ENCODE data around the gene TNPO2.
A peak's percentile ranks its signal among the peaks of the same experiment; 100 is the strongest.

TNPO2 gene

GRCh38 chr19:12675399-12675798 lies 48.3 kb downstream of the TNPO2 start:
- no peak for DNase-seq

GRCh38 chr19:12672744-12673143 lies 51.0 kb downstream of the TNPO2 start:
- no peak for DNase-seq

DNA sequence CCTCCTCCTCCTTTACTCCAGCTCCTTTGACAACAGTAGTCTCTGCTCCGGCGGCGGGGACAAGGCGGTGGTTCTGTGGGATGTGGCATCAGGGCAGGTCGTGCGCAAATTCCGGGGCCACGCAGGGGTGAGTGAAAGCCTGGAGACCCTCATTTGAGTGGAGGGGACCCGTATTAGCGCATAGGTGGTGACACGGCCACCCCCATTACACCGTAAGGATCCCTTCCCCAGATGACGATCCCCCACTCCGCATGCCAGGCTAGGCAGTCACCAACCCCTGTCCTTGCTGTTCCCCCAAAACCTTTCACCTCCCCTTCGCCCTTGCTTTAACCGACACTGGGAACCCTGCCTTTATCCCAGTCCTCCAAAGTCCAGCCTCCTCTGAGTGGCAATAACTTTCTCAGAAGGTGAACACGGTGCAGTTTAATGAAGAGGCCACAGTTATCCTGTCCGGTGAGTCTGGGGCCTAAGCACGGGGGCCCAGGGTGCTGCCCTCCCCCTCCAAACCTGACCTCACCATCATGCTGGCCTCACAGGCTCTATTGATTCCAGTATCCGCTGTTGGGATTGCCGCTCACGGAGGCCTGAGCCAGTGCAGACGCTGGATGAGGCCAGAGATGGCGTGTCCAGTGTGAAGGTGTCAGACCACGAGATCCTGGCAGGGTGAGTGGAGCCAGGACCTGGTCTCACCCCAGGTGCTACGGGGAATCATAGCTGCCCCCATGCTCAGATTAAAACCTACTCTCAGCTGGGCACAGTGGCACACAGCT lies 53.4 kb downstream of the TNPO2 start:
- no peak for DNase-seq

- peak; percentile 66 for DNase-seq
Observed at GRCh38 chr19:12669270-12670158, 54.2 kb downstream of the TNPO2 start.

- peak; percentile 74 for DNase-seq
Observed at GRCh38 chr19:12668932-12669269, 54.8 kb downstream of the TNPO2 start.

DNA sequence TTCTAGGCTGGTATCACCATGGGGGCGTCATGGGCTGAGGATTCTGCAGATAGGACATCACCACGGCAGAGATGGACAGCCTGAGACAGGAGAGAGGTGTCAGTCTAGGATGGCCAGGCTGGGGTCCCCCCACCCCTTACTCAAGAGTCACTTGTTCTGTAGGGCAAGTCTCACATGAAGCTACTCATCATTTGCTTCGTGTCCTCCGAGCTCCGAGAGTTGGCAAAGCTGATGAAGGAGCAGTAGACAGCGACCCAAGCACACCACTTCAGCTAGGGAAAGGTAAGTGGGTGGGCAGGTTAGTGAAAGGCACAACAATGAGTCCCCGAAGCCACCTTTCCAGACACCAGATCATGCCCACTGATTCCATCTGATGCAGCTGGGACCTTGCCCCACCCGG lies 55.4 kb downstream of the TNPO2 start:
- DNase-seq, result no peak

GRCh38 chr19:12667731-12668302 lies 55.9 kb downstream of the TNPO2 start:
- DNase-seq, result no peak

- DNase-seq, result peak; percentile 74
Observed at GRCh38 chr19:12666265-12667048, 57.3 kb downstream of the TNPO2 start, which contains the start of the genes MAN2B1 and WDR83. Gene MAN2B1 (minus strand): TSS chr19:12666742. CDS start chr19:12666701, 41 bp downstream. Gene WDR83 (plus strand): TSS chr19:12666807. CDS start chr19:12669791, 2,984 bp downstream.

DNA sequence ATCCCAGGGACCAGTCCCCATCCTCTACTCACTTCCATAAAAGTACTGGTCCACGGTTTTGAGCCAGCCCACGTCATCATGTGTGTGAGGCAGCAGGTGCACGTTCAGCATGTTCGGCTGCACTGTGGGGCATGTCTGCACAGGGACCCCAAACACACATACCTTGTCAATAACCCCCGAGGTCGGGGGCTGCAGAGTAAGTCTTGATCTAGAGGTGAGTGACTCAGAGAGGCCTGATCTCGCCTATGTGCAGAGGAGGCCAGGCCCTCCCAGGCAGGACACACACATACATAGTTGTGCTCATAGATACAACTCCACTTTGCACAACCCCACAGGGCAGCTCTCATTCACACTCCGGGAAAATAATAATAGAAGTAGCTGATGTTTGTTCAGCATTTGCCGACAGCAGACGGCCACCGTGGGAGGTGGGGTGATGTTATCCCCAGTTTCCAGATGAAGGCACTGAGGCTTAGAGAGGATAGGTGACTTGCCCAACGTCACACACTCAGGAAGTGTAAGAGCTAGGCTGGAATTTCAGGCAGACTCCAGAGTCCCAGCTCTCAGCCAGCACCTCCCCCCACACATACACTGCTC lies 58.0 kb downstream of the TNPO2 start:
- DNase-seq, result peak; percentile 27

DNA sequence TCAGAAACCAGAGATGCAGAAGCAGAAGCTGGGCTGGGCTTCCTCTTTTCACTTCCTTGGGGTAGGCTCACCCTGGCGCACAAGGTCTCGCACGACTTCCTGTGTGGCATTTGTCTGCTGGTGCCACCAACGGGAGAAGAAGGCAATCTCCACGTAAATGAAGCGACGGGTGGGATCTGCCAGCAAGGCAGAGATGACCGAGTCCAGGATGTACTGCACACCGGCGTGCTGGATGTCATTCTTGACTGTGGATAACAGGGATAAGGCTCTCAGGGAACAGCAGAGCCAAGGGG lies 58.5 kb downstream of the TNPO2 start:
- DNase-seq, result peak; percentile 73

- DNase-seq, result no peak
Observed at GRCh38 chr19:12664406-12665280, 59.1 kb downstream of the TNPO2 start.

DNA sequence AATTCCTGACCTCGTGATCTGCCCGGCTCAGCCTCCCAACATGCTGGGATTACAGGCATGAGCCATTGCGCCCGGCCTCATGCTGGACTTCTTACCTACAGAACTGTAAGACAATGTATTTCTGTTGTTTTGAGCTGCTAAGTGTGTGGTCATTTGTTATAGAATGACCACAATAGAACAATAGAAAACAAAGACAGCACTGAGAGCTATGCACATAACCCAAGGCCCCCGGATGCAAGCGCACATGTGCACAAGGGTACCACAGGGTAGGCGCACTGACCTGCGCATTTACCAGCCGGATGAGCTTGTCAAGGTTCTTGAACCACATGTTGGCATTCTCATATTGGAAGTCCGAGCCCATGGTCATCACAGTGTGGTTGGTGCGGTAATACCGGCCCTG lies 62.8 kb downstream of the TNPO2 start:
- DNase-seq, result no peak

DNA sequence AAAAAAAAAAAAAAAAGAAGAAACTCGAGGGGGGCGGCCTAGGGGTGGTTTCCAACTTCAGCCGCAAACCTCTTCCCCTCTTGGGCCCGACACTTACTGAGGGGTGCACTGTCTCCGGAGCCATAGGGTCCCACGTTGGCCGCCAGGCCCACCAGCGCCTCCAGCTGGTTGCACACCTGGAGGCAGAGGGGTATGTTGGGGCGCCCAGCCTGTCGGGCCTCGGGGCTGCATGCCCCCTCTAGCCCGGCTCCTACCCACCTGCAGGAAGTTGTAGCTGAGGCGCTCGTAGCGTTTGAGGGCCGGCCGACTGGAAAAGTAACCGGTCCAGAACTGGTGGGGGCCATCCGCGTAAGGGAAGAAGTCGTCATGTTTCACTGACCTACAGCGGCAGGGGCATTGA lies 65.8 kb downstream of the TNPO2 start:
- no peak for DNase-seq

- peak; percentile 49 for DNase-seq
Observed at GRCh38 chr19:12656899-12657571, 66.7 kb downstream of the TNPO2 start.

- no peak for DNase-seq
Observed at GRCh38 chr19:12655546-12655945, 68.2 kb downstream of the TNPO2 start.

DNA sequence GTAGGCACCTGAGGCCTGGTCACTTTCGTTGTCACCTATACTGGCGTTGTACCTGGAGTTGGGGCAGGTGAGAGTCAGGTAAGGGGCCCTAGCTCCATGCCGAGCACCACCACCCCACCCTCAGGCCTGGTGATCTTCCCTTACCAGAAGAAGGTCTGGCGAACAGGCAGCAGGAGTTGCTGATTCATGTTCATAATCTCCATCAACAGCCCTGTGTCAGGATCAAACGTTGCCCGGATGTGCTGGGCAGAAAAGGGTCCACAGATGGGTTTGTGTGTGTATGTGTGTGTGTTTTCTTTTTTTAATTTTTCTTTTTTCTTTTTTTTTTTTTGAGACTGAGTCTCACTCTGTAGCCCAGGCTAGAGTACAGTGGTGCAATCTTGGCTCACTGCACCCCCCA lies 71.5 kb downstream of the TNPO2 start:
- DNase-seq, result no peak

GRCh38 chr19:12649941-12650340 lies 73.8 kb downstream of the TNPO2 start:
- no peak for DNase-seq

Measured in stimulated activated CD4-positive, alpha-beta T cell treated with anti-CD3 and anti-CD28 coated beads, Interleukin-1b, Interleukin-23, amount 100 ng/mL, for 48 hours (primary cell).